DND-41 (cell line): Measurements from ENCODE around the gene GATA5.

Experiments
- ATAC-seq: fragments of 200-7000 bp; cut with Tn5 transposase; 3 replicates; pipeline ENCODE4 v1.9.1; 2021; ENCODE audit warnings: low read depth; ENCODE audit not compliant: insufficient read depth
- DNase-seq: peaks from one replicate; pipeline ENCODE4 v3.0.0-alpha.2; 2020
- H2AFZ ChIP-seq: 2 replicates; pipeline ENCODE4 v1.6.0; 2012; ENCODE audit warnings: low read depth, low read length
- H3K27ac ChIP-seq: 2 replicates; pipeline ENCODE4 v1.5.1; 2012; ENCODE audit warnings: low read length, inconsistent platforms
- H3K27me3 ChIP-seq: fragments of 200-600 bp; sonication (generic); 2 replicates; pipeline ENCODE4 v1.6.0; 2012; ENCODE audit warnings: low read length, mild to moderate bottlenecking, inconsistent platforms; ENCODE audit not compliant: insufficient read depth, poor library complexity
- H3K36me3 ChIP-seq: 2 replicates; pipeline ENCODE4 v1.5.1; 2012; ENCODE audit warnings: low read length, inconsistent platforms; ENCODE audit not compliant: insufficient read depth
- H3K4me1 ChIP-seq: 2 replicates; pipeline ENCODE4 v1.5.1; 2012; ENCODE audit warnings: mild to moderate bottlenecking, low read length; ENCODE audit not compliant: insufficient read depth
- H3K4me2 ChIP-seq: 2 replicates; pipeline ENCODE4 v1.6.0; 2012; ENCODE audit warnings: mild to moderate bottlenecking, moderate library complexity, low read length, inconsistent platforms; ENCODE audit not compliant: insufficient read depth
- H3K4me3 ChIP-seq, 2 experiments: fragments of 200-600 bp in 1 of 2; shearing (Covaris generic) in 1 of 2; 2 replicates each; pipeline ENCODE4 v1.5.1; 2012 to 2016; ENCODE audit warnings: inconsistent platforms in 2 of 2, low read length in 2 of 2, mild to moderate bottlenecking in 2 of 2, low read depth in 1 of 2, moderate library complexity in 1 of 2
- H3K79me2 ChIP-seq: 2 replicates; pipeline ENCODE4 v1.6.0; 2012; ENCODE audit warnings: low read length, inconsistent platforms; ENCODE audit not compliant: insufficient read depth
- H3K9ac ChIP-seq: 2 replicates; pipeline ENCODE4 v1.6.0; 2012; ENCODE audit warnings: low read depth, mild to moderate bottlenecking, inconsistent platforms, low read length, moderate library complexity
- H3K9me3 ChIP-seq: 2 replicates; pipeline ENCODE4 v1.5.1; 2012; ENCODE audit warnings: low read length, moderate library complexity, mild to moderate bottlenecking, inconsistent platforms; ENCODE audit not compliant: insufficient read depth, severe bottlenecking
- H4K20me1 ChIP-seq: 2 replicates; pipeline ENCODE4 v1.6.0; 2012; ENCODE audit warnings: low read length; ENCODE audit not compliant: insufficient read depth
- CTCF ChIP-seq: IDR thresholded peaks from 2 replicates; pipeline ENCODE4 v1.5.1; 2012; ENCODE audit warnings: borderline replicate concordance, low read length, moderate library complexity, mild to moderate bottlenecking; ENCODE audit not compliant: poor library complexity, severe bottlenecking; ENCODE audit errors: extremely low read depth
- EZH2 ChIP-seq: IDR thresholded peaks from 3 replicates; pipeline ENCODE4 v1.6.1; 2012; ENCODE audit warnings: borderline replicate concordance, low read depth, mild to moderate bottlenecking, moderate library complexity, low read length, inconsistent platforms; ENCODE audit not compliant: severe bottlenecking

GATA5 gene

DNA sequence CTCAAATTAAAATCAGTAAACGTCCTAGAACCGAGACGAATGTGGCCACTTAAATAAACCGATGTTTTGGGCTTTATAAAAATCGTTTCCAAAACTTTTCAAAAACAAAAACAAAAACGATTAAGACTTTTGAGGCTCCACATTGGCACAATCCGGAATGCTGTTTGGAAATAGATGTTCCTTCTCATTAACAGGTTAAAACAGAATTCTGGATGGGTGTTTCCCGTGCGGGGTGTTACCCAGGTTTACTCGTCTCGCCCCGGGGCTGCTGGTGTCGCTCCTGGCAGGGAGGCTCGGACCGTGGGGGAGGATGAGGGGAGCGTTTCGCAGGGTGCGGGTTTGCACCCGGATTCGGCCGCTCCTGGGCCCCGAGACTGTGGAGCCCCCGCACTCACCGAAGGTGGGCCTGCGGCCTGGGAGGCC, 1.2 kb downstream of the GATA5 start:
- no peak for ATAC-seq
- Histone ChIP-seq H3K4me2 (no peak overlapping the region), H4K20me1 (peaks cover 8% of the 10 kb centered on the region; the same call in 1 of the 2 replicates), H3K27me3 (peaks cover 5% of the 10 kb centered on the region), H3K4me1 (no peaks in the 10 kb centered on the region), H3K79me2 (no peaks in the 10 kb centered on the region), H3K9me3 (no peaks in the 10 kb centered on the region), H3K4me3 (no peak overlapping the region), H3K9ac (no peak overlapping the region), H3K27ac (no peak overlapping the region), H3K36me3 (no peaks in the 10 kb centered on the region), H2AFZ (no peak overlapping the region)
- TF ChIP-seq EZH2 (no peak), CTCF (no peak)
- DNase-seq = no peak

GRCh38 chr20:62473717-62474603, 1.8 kb downstream of the GATA5 start:
- no peak for TF ChIP-seq EZH2
- TF ChIP-seq CTCF = no peak
- no peak overlapping the region for H3K27ac ChIP-seq
- no peak overlapping the region for H3K4me3 ChIP-seq
- H3K4me1 ChIP-seq = no peaks in the 10 kb centered on the region
- no peak overlapping the region for H3K4me2 ChIP-seq
- H3K79me2 ChIP-seq = no peaks in the 10 kb centered on the region
- no peak overlapping the region for H2AFZ ChIP-seq
- peaks cover 5% of the 10 kb centered on the region; the same call in 1 of the 2 replicates for H4K20me1 ChIP-seq
- H3K9me3 ChIP-seq = no peaks in the 10 kb centered on the region
- H3K9ac ChIP-seq = no peak overlapping the region
- ATAC-seq (no peak), DNase-seq (no peak)
- H3K36me3 ChIP-seq = no peaks in the 10 kb centered on the region
- H3K27me3 ChIP-seq = peaks cover 5% of the 10 kb centered on the region

- ATAC-seq (no peak), DNase-seq (no peak)
- peaks cover 5% of the 10 kb centered on the region; the same call in 1 of the 2 replicates for H4K20me1 ChIP-seq
- H2AFZ ChIP-seq = no peak overlapping the region
- no peaks in the 10 kb centered on the region for H3K36me3 ChIP-seq
- no peak overlapping the region for H3K4me3 ChIP-seq
- H3K9ac ChIP-seq = no peak overlapping the region
- H3K4me1 ChIP-seq = no peaks in the 10 kb centered on the region
- no peak for TF ChIP-seq CTCF
- no peak for TF ChIP-seq EZH2
- no peak overlapping the region for H3K27ac ChIP-seq
- H3K9me3 ChIP-seq = no peaks in the 10 kb centered on the region
- peaks cover 5% of the 10 kb centered on the region for H3K27me3 ChIP-seq
- H3K4me2 ChIP-seq = no peak overlapping the region
- H3K79me2 ChIP-seq = no peaks in the 10 kb centered on the region
Measured at GRCh38 chr20:62472941-62473585, 2.7 kb downstream of the GATA5 start.
